CD14-positive monocyte (primary cell): ENCODE results near the gene IFNL1. TPM values are rescaled to one million over a fixed set of nuclear protein-coding genes. Genes with fewer than 3 reads are reported as not detected.
A peak's percentile ranks its signal among the peaks of the same experiment; 100 is the strongest.

ENCODE experiments used
- DNase-seq, 3 donors: peaks; one replicate each; pipeline ENCODE4 v3.0.0-alpha.2; 2011 to 2022
- H2AFZ ChIP-seq: 2 replicates; pipeline ENCODE4 v1.6.0; 2012; ENCODE audit warnings: mild to moderate bottlenecking, low read depth, low read length, inconsistent platforms; ENCODE audit not compliant: insufficient read depth, poor library complexity, severe bottlenecking
- H3K27ac ChIP-seq, 2 donors: 1 replicate in 1 of 2; 2 replicates in 1 of 2; pipeline ENCODE4 v1.5.1; 2012 to 2013; ENCODE audit warnings: low read length in 2 of 2, control low read depth in 1 of 2, inconsistent platforms in 1 of 2, low read depth in 1 of 2, mild to moderate bottlenecking in 1 of 2
- H3K27me3 ChIP-seq, 2 donors: one replicate each; pipeline versions ENCODE4 v1.6.0 to v1.6.1; 2011 to 2013; ENCODE audit warnings: low read length in 2 of 2; ENCODE audit not compliant: control insufficient read depth in 2 of 2, insufficient read depth in 2 of 2
- H3K36me3 ChIP-seq, 2 donors: replicated peaks in 1 of 2; 1 replicate in 1 of 2; 2 replicates in 1 of 2; pipeline versions ENCODE4 v1.5.1 to v1.6.1; 2012 to 2013; ENCODE audit warnings: low read length in 2 of 2, control low read depth in 1 of 2, inconsistent platforms in 1 of 2, mild to moderate bottlenecking in 1 of 2; ENCODE audit not compliant: insufficient read depth in 2 of 2, control insufficient read depth in 1 of 2
- H3K4me1 ChIP-seq, 2 donors: 1 replicate in 1 of 2; 2 replicates in 1 of 2; pipeline versions ENCODE4 v1.5.1 to v1.6.1; 2012 to 2013; ENCODE audit warnings: low read length in 2 of 2, control low read depth in 1 of 2, inconsistent platforms in 1 of 2, mild to moderate bottlenecking in 1 of 2, moderate library complexity in 1 of 2; ENCODE audit not compliant: insufficient read depth in 2 of 2, control insufficient read depth in 1 of 2
- H3K4me2 ChIP-seq: replicated peaks from 2 replicates; pipeline ENCODE3; 2012; ENCODE audit warnings: low read length, moderate library complexity, mild to moderate bottlenecking; ENCODE audit not compliant: poor library complexity, severe bottlenecking; ENCODE audit errors: extremely low read depth
- H3K4me3 ChIP-seq, 3 experiments: fragments of 200-600 bp in 1 of 3; sonication (generic) in 1 of 3; replicated peaks in 1 of 3; 1 replicate in 2 of 3; 2 replicates in 1 of 3; pipeline ENCODE4 v1.5.1; 2011 to 2013; ENCODE audit warnings: low read length in 3 of 3, mild to moderate bottlenecking in 3 of 3, control low read depth in 2 of 3, low read depth in 2 of 3, inconsistent platforms in 1 of 3, moderate library complexity in 1 of 3
- H3K79me2 ChIP-seq: 2 replicates; pipeline ENCODE4 v1.6.0; 2012; ENCODE audit warnings: mild to moderate bottlenecking, control low read depth, inconsistent platforms, low read length, moderate library complexity; ENCODE audit not compliant: insufficient read depth
- H3K9ac ChIP-seq: 2 replicates; pipeline ENCODE4 v1.6.0; 2017; ENCODE audit warnings: low read length, mild to moderate bottlenecking; ENCODE audit not compliant: insufficient read depth, poor library complexity, severe bottlenecking
- H3K9me3 ChIP-seq, 2 donors: replicated peaks in 1 of 2; 1 replicate in 1 of 2; 2 replicates in 1 of 2; pipeline versions ENCODE4 v1.5.1 to v1.6.1; 2012 to 2013; ENCODE audit warnings: low read length in 2 of 2, control low read depth in 1 of 2; ENCODE audit not compliant: control insufficient read depth in 1 of 2, insufficient read depth in 1 of 2
- H4K20me1 ChIP-seq: 2 replicates; pipeline ENCODE4 v1.6.0; 2012; ENCODE audit warnings: mild to moderate bottlenecking, low read length, control low read depth, moderate library complexity; ENCODE audit not compliant: insufficient read depth
- H3K27ac Mint-ChIP-seq, 7 donors: one replicate each; pipeline ENCODE4 v1.8.0; 2020; ENCODE audit warnings: mild to moderate bottlenecking in 7 of 7, mixed read lengths in 7 of 7, moderate library complexity in 6 of 7, inconsistent platforms in 2 of 7
- H3K27me3 Mint-ChIP-seq, 3 donors: one replicate each; pipeline ENCODE4 v1.8.0; 2021 to 2022; ENCODE audit warnings: low read depth in 3 of 3, mild to moderate bottlenecking in 3 of 3, mixed read lengths in 3 of 3, moderate library complexity in 3 of 3, inconsistent platforms in 1 of 3
- H3K36me3 Mint-ChIP-seq, 2 donors: one replicate each; pipeline ENCODE4 v1.8.0; 2020; ENCODE audit warnings: mixed read lengths in 2 of 2, inconsistent platforms in 1 of 2, mild to moderate bottlenecking in 1 of 2
- H3K4me1 Mint-ChIP-seq: one replicate; pipeline ENCODE4 v1.8.0; 2020; ENCODE audit warnings: mild to moderate bottlenecking, mixed read lengths
- H3K4me3 Mint-ChIP-seq, 2 donors: one replicate each; pipeline ENCODE4 v1.8.0; 2020; ENCODE audit warnings: mild to moderate bottlenecking in 2 of 2, mixed read lengths in 2 of 2, moderate library complexity in 1 of 2
- H3K9me3 Mint-ChIP-seq, 7 donors: one replicate each; pipeline ENCODE4 v1.8.0; 2020 to 2022; ENCODE audit warnings: mixed read lengths in 7 of 7, mild to moderate bottlenecking in 6 of 7, moderate library complexity in 6 of 7, inconsistent platforms in 2 of 7
- WGBS: methylation state at CpG from one replicate; pipeline ENCODE4 v1.1.5; 2013; ENCODE audit warnings: missing lambda C conversion rate; ENCODE audit not compliant: insufficient coverage; 5-methylcytosine and 5-hydroxymethylcytosine counted together
- intact Hi-C, 2 donors: fragments of 100-400 bp; cut with micrococcal nuclease; formaldehyde crosslinking; loops; one replicate each; pipeline versions ENCODE4 v1.15.0 to v1.15.1; 2023
- polyA plus RNA-seq, 3 donors: library from polyadenylated mRNA; depleted of rRNA in 1 of 3; unstranded in 2 of 3; stranded (reverse) in 1 of 3; fragments of 300-500 nt in 2 of 3; fragments of >200 nt in 1 of 3; fragmentation: Illumina TruSeq in 2 of 3; gene quantifications; 1 replicate in 2 of 3; 2 replicates in 1 of 3; pipeline ENCODE4 v1.2.3, GENCODE V29; 2012 to 2021
- TF ChIP-seq, protein P1 (sequence below): fragments of 200-600 bp; IDR thresholded peaks from one replicate; pipeline ENCODE4 v1.8.0; 2022; ENCODE audit warnings: antibody characterized with exemption, mild to moderate bottlenecking

Gene IFNL1
- polyA plus RNA-seq, 3 donors, result not detected

DNA sequence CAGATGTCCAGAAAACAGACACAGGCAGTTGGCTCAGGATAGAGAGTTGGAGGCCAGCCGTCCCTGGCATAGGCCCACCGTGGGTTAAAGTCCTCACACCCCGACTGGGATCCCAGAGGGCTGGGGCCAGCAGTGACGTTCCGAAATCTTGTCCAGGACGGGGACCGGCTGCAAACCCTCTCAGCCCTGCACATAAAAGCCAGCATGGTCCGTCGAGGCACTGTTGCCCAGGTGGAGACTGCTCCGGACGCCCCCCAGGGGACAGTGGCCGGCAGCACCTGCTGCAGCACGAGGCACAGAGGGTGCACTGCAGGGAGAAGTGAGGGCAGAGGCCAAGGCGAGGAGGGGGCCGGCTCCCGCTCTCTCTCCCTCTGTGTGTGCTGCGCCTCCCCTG lies 32.3 kb upstream of the IFNL1 start:
- no peaks in the 10 kb centered on the region for H3K36me3 ChIP-seq
- DNase-seq, result no peak
- WGBS, result 34% methylated on average over 16 of the region's 17 CpGs
- no peaks in the 10 kb centered on the region for H3K4me1 ChIP-seq
- no peaks in the 10 kb centered on the region for H3K9me3 ChIP-seq
- Mint-ChIP-seq H3K27me3 (peaks cover 39 to 48% (median 42%) of the 10 kb centered on the region in 3 donors), H3K9me3 (peaks cover 0 to 7% (median 0%) of the 10 kb centered on the region in 7 donors), H3K36me3 (no peaks in the 10 kb centered on the region), H3K27ac (no peak overlapping the region), H3K4me3 (peak overlapping the region in 1 of 2 donors; percentile 46), H3K4me1 (no peaks in the 10 kb centered on the region)
- TF ChIP-seq, protein P1, sequence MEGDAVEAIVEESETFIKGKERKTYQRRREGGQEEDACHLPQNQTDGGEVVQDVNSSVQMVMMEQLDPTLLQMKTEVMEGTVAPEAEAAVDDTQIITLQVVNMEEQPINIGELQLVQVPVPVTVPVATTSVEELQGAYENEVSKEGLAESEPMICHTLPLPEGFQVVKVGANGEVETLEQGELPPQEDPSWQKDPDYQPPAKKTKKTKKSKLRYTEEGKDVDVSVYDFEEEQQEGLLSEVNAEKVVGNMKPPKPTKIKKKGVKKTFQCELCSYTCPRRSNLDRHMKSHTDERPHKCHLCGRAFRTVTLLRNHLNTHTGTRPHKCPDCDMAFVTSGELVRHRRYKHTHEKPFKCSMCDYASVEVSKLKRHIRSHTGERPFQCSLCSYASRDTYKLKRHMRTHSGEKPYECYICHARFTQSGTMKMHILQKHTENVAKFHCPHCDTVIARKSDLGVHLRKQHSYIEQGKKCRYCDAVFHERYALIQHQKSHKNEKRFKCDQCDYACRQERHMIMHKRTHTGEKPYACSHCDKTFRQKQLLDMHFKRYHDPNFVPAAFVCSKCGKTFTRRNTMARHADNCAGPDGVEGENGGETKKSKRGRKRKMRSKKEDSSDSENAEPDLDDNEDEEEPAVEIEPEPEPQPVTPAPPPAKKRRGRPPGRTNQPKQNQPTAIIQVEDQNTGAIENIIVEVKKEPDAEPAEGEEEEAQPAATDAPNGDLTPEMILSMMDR, result no peak
- H4K20me1 ChIP-seq, result no peaks in the 10 kb centered on the region
- no peak overlapping the region for H3K4me2 ChIP-seq
- no peaks in the 10 kb centered on the region for H3K79me2 ChIP-seq
- no peak overlapping the region for H3K27ac ChIP-seq
- H3K27me3 ChIP-seq, result peaks cover 25 to 41% of the 10 kb centered on the region in 2 donors
- H3K9ac ChIP-seq, result no peak overlapping the region
- intact Hi-C loops, result no loop called here
- no peak overlapping the region for H3K4me3 ChIP-seq
- no peak overlapping the region for H2AFZ ChIP-seq

GRCh38 chr19:39264306-39265290 lies 31.6 kb upstream of the IFNL1 start:
- peaks cover 42 to 50% (median 43%) of the 10 kb centered on the region in 3 donors for H3K27me3 Mint-ChIP-seq
- intact Hi-C loops, result no loop called here
- H3K79me2 ChIP-seq, result no peaks in the 10 kb centered on the region
- H3K36me3 Mint-ChIP-seq, result no peaks in the 10 kb centered on the region
- no peak overlapping the region for H3K27ac ChIP-seq
- no peaks in the 10 kb centered on the region for H3K4me1 ChIP-seq
- TF ChIP-seq, protein P1, result no peak
- DNase-seq, result no peak
- H3K4me1 Mint-ChIP-seq, result no peaks in the 10 kb centered on the region
- WGBS, result 6% methylated on average over 102 of the region's 102 CpGs
- no peaks in the 10 kb centered on the region for H3K36me3 ChIP-seq
- H3K4me3 Mint-ChIP-seq, result peak overlapping the region in 1 of 2 donors; percentile 46
- peaks cover 0 to 7% (median 0%) of the 10 kb centered on the region in 7 donors for H3K9me3 Mint-ChIP-seq
- H3K9me3 ChIP-seq, result no peaks in the 10 kb centered on the region
- no peaks in the 10 kb centered on the region for H4K20me1 ChIP-seq
- no peak overlapping the region for H3K4me3 ChIP-seq
- H3K9ac ChIP-seq, result no peak overlapping the region
- peaks cover 25 to 41% of the 10 kb centered on the region in 2 donors for H3K27me3 ChIP-seq
- H2AFZ ChIP-seq, result no peak overlapping the region
- no peak overlapping the region for H3K4me2 ChIP-seq
- H3K27ac Mint-ChIP-seq, result no peak overlapping the region
